ENCODE data around the gene ALG3.

DNA sequence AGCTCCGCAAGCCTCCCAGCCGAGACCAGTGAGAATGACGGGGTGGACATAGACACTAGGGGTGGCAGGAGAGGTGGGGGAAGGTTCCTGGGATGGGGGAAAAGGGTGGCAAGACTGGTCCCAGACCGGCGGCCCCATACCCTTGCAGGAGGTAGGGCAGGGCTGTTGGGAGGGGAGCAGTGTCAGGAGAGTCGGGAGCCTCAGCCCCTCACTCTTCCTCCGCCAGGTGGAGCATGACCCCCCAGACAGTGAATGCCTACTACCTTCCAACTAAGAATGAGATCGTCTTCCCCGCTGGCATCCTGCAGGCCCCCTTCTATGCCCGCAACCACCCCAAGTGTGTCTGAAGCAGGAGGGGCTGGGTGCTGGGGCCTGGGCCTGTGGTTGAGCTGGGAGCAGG lies 41.6 kb upstream of the ALG3 start:
- TF ChIP-seq GATA2 (IDR thresholded peaks at IDR 0.05; ENCODE audit: low read depth, low read length) (no peak), GATA3 (IDR thresholded peaks at IDR 0.05; ENCODE audit: low read depth, low read length) (no peak)
